ENCODE results near the gene FNIP1.
A peak's percentile ranks its signal among the peaks of the same experiment; 100 is the strongest.
"Not testable (repeated sequence)": the region's sequence is repeated elsewhere in the genome, so short reads cannot be mapped to it uniquely, and the experiment has no call there.

Gene FNIP1

GRCh38 chr5:131684595-131684994 is 112.2 kb downstream of the FNIP1 start:
- DNase-seq (ENCODE audit: low read depth), result no peak

GRCh38 chr5:131684051-131684450 is 112.8 kb downstream of the FNIP1 start:
- DNase-seq (ENCODE audit: low read depth), result no peak

GRCh38 chr5:131682826-131683225 is 114.0 kb downstream of the FNIP1 start:
- DNase-seq (ENCODE audit: low read depth), result no peak

- no peak for DNase-seq (ENCODE audit: low read depth)
Observed at GRCh38 chr5:131682175-131682574, 114.6 kb downstream of the FNIP1 start.

- DNase-seq (ENCODE audit: low read depth), result no peak
Observed at GRCh38 chr5:131679911-131680310, 116.9 kb downstream of the FNIP1 start.

- not testable (repeated sequence) for DNase-seq (ENCODE audit: low read depth)
Observed at GRCh38 chr5:131678273-131678672, 118.5 kb downstream of the FNIP1 start.

GRCh38 chr5:131677115-131677514 is 119.7 kb downstream of the FNIP1 start:
- DNase-seq (ENCODE audit: low read depth), result no peak

- no peak for DNase-seq (ENCODE audit: low read depth)
Observed at GRCh38 chr5:131672776-131673175, 124.0 kb downstream of the FNIP1 start.

- no peak for DNase-seq (ENCODE audit: low read depth)
Observed at GRCh38 chr5:131671994-131672655, 124.7 kb downstream of the FNIP1 start.

- no peak for DNase-seq (ENCODE audit: low read depth)
Observed at GRCh38 chr5:131671409-131671808, 125.4 kb downstream of the FNIP1 start.

GRCh38 chr5:131664929-131665328 is 131.9 kb downstream of the FNIP1 start:
- DNase-seq (ENCODE audit: low read depth), result no peak

- no peak for DNase-seq (ENCODE audit: low read depth)
Observed at GRCh38 chr5:131661933-131662332, 134.9 kb downstream of the FNIP1 start.

GRCh38 chr5:131659841-131660240 is 137.0 kb downstream of the FNIP1 start:
- no peak for DNase-seq (ENCODE audit: low read depth)

- no peak for DNase-seq (ENCODE audit: low read depth)
Observed at GRCh38 chr5:131659290-131659689, 137.5 kb downstream of the FNIP1 start.

GRCh38 chr5:131654776-131655175 is 142.0 kb downstream of the FNIP1 start:
- DNase-seq (ENCODE audit: low read depth), result no peak

GRCh38 chr5:131654309-131654708 is 142.5 kb downstream of the FNIP1 start:
- no peak for DNase-seq (ENCODE audit: low read depth)

GRCh38 chr5:131649161-131649560 is 147.7 kb downstream of the FNIP1 start:
- DNase-seq (ENCODE audit: low read depth), result no peak

- DNase-seq (ENCODE audit: low read depth), result no peak
Observed at GRCh38 chr5:131647048-131647769, 149.6 kb downstream of the FNIP1 start.

GRCh38 chr5:131644822-131645221 is 152.0 kb downstream of the FNIP1 start:
- no peak for DNase-seq (ENCODE audit: low read depth)

GRCh38 chr5:131644370-131644769 is 152.4 kb downstream of the FNIP1 start:
- DNase-seq (ENCODE audit: low read depth), result no peak

GRCh38 chr5:131641494-131641893 is 155.3 kb downstream of the FNIP1 start:
- no peak for DNase-seq (ENCODE audit: low read depth)

- DNase-seq (ENCODE audit: low read depth), result peak; percentile 32
Observed at GRCh38 chr5:131640043-131640856, 156.6 kb downstream of the FNIP1 start.

GRCh38 chr5:131639148-131639547 is 157.7 kb downstream of the FNIP1 start:
- no peak for DNase-seq (ENCODE audit: low read depth)

Measured in activated T-cell treated with anti-CD3 and anti-CD28 coated beads for 1 hour (primary cell).